IPS DF 4.7 (cell line): ENCODE measurements around the gene AKT3.

Source experiments
- DNase-seq: peaks from one replicate; pipeline ENCODE4 v3.0.0-alpha.2; 2013; ENCODE audit warnings: low spot score; ENCODE audit errors: extremely low read depth

The AKT3 gene

GRCh38 chr1:243558576-243558975 lies 291.5 kb downstream of the AKT3 start:
- no peak for DNase-seq

GRCh38 chr1:243557866-243558265 lies 292.2 kb downstream of the AKT3 start:
- no peak for DNase-seq

GRCh38 chr1:243554686-243555085 lies 295.4 kb downstream of the AKT3 start:
- no peak for DNase-seq

- DNase-seq = no peak
These were observed 297.0 kb downstream of the AKT3 start for GRCh38 chr1:243553090-243553489.

- no peak for DNase-seq
These were observed 299.8 kb downstream of the AKT3 start for GRCh38 chr1:243550276-243550675.

- DNase-seq = no peak
These were observed 300.3 kb downstream of the AKT3 start for GRCh38 chr1:243549791-243550190.

- DNase-seq = no peak
These were observed 300.9 kb downstream of the AKT3 start for GRCh38 chr1:243549108-243549507.

GRCh38 chr1:243548516-243548915 lies 301.5 kb downstream of the AKT3 start:
- DNase-seq = no peak

- DNase-seq = no peak
These were observed 302.2 kb downstream of the AKT3 start for GRCh38 chr1:243547891-243548290.

- no peak for DNase-seq
These were observed 303.6 kb downstream of the AKT3 start for GRCh38 chr1:243546457-243546856.

- no peak for DNase-seq
These were observed 306.5 kb downstream of the AKT3 start for GRCh38 chr1:243543501-243543900.

- DNase-seq = no peak
These were observed 307.2 kb downstream of the AKT3 start for GRCh38 chr1:243542739-243543415.

- DNase-seq = no peak
These were observed 310.4 kb downstream of the AKT3 start for GRCh38 chr1:243539636-243540035.

GRCh38 chr1:243535014-243535413 lies 315.0 kb downstream of the AKT3 start:
- no peak for DNase-seq

GRCh38 chr1:243529512-243529911 lies 320.5 kb downstream of the AKT3 start:
- no peak for DNase-seq

- DNase-seq = no peak
These were observed 321.5 kb downstream of the AKT3 start for GRCh38 chr1:243528459-243529121.

- DNase-seq = no peak
These were observed 323.9 kb downstream of the AKT3 start for GRCh38 chr1:243526180-243526579.

- no peak for DNase-seq
These were observed 325.0 kb downstream of the AKT3 start for GRCh38 chr1:243525085-243525487.

- DNase-seq = no peak
These were observed 326.3 kb downstream of the AKT3 start for GRCh38 chr1:243523766-243524165.

GRCh38 chr1:243520831-243521230 lies 329.2 kb downstream of the AKT3 start:
- no peak for DNase-seq

GRCh38 chr1:243514927-243515326 lies 335.1 kb downstream of the AKT3 start:
- DNase-seq = no peak

- no peak for DNase-seq
These were observed 336.1 kb downstream of the AKT3 start for GRCh38 chr1:243513726-243514491.
